Measurements from ENCODE around the gene SEMA3C. TPM values are rescaled to one million over a fixed set of nuclear protein-coding genes. Genes with fewer than 3 reads are reported as not detected.

SEMA3C gene
- total RNA-seq, 4 donors from 2014 or later: 34.8 to 371 (median 116) TPM

DNA sequence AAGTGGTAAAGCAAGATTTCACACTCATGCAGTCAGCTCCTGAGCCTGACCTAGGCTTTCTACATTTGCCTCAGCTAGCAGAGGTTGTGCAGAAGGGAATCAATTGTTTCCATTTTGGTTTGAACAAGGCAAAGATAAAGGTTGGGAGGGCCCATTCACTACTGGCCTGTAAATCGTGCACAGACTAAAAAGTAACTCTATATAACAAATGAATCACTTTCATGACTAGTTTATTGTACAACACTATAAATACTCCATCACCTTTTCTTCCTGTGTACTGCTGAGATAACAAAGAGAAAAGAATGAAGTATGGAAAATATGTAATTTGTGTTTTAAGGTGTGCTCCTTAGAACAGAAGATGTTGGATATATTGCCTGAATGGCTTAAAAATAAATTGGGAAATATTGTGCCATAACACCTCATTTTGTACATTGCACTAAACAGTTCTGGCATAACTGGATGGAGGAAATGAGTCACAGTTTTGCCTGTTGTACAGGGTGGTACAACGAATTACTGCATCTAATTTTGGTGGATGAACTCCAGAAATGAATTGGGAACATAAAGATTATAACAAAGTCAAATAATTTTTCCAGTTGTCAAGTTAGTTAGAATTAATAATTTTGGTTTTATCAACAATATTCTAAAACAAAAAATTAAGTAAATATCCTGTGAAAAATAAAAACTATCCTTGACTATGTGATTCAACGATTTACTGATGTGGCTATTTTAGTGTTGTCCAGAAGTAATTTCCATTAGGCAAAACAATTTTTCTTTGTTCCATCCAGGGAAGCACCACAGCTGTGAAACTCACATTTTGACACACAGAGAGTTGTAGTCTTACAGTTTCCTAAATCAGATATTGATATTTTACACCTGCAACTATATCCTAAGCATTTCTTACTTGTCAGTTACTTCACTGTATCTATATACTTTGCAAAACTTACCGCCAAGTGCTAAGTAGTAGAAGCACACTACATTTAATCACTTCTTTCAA lies 18.0 kb downstream of the SEMA3C start:
- peak in 1 of 2 donors; percentile 46 for DNase-seq
- Histone ChIP-seq H3K36me3 (no peaks in the 10 kb centered on the region), H3K4me3 (no peak overlapping the region), H3K4me1 (peaks cover 0 to 3% of the 10 kb centered on the region in 2 donors), H3K27ac (peak overlapping the region; percentile 62 to 66), H3K27me3 (no peaks in the 10 kb centered on the region), H3K9me3 (no peaks in the 10 kb centered on the region)
- intact Hi-C loops (cut with DNase I; ENCODE audit: low total_unique reads): no loop called here
- no peak for TF ChIP-seq POLR2A (IDR thresholded peaks at IDR 0.05)
- TF ChIP-seq, protein P1, sequence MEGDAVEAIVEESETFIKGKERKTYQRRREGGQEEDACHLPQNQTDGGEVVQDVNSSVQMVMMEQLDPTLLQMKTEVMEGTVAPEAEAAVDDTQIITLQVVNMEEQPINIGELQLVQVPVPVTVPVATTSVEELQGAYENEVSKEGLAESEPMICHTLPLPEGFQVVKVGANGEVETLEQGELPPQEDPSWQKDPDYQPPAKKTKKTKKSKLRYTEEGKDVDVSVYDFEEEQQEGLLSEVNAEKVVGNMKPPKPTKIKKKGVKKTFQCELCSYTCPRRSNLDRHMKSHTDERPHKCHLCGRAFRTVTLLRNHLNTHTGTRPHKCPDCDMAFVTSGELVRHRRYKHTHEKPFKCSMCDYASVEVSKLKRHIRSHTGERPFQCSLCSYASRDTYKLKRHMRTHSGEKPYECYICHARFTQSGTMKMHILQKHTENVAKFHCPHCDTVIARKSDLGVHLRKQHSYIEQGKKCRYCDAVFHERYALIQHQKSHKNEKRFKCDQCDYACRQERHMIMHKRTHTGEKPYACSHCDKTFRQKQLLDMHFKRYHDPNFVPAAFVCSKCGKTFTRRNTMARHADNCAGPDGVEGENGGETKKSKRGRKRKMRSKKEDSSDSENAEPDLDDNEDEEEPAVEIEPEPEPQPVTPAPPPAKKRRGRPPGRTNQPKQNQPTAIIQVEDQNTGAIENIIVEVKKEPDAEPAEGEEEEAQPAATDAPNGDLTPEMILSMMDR (IDR thresholded peaks at IDR 0.05): no peak

DNA sequence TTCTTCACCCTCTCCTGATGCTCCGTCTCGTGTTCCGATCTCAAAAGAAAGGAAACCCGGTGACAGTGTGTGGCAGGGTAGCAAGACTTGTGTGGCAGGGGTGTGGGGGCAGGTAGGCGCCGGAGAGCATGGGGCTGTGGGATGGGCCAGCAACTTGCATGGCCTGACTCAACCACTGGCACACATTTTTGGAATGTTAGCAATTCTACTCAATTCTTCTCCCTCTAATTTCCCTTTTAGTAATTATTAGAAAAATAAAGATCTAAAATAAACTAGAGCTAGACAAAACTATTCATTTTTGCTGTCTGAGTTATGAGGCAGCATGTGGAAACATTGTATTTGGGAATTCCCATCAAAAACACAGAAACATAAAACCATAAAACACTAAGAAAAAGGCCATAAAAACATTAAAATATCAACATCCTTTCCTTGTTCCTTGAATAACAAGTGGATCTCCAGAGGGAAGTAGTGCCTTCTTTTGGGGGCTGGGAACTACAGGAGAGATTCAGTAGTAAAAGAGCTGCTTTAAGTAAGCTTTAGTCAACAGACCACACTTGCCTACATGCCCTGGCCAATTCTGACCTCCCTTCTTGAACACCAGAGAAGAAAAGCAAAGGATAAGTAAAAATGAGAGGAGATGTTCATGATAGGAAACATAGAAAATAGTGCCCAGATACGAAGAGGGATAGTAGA lies 21.8 kb downstream of the SEMA3C start:
- intact Hi-C loops (cut with DNase I; ENCODE audit: low total_unique reads): no loop called here

DNA sequence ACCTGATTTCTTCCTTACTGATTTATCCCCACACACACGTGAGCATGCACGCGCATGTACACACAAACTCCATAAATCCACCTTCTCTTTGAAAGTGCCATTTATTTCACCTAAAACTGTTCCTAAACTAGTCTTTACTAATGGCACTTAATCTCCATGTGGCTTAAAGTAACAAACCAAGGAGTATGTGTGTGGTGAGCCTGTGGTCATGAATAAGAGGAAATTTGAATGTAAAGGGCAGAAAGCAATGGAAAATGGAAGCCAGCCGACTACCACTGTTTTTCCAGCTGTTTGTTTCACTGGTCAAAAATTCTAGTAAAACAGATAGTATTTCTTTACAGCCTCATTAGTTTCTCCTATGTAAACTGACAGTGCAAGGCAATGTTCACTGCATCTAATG lies 23.8 kb downstream of the SEMA3C start:
- no peak for TF ChIP-seq POLR2A (IDR thresholded peaks at IDR 0.05)
- TF ChIP-seq, protein P1 (IDR thresholded peaks at IDR 0.05): no peak
- Histone ChIP-seq H3K9me3 (no peaks in the 10 kb centered on the region), H3K4me3 (no peak overlapping the region), H3K4me1 (peaks cover 0 to 3% of the 10 kb centered on the region in 2 donors), H3K36me3 (no peaks in the 10 kb centered on the region), H3K27ac (no peak overlapping the region), H3K27me3 (no peaks in the 10 kb centered on the region)
- intact Hi-C loops (cut with DNase I; ENCODE audit: low total_unique reads): no loop called here
- DNase-seq: no peak

More for the DNA sequence above, 21.8 kb downstream of the SEMA3C start:
- Histone ChIP-seq H3K4me1 (peaks cover 0 to 3% of the 10 kb centered on the region in 2 donors), H3K9me3 (no peaks in the 10 kb centered on the region), H3K27me3 (no peaks in the 10 kb centered on the region), H3K4me3 (no peak overlapping the region), H3K27ac (peak overlapping the region; percentile 7 to 33), H3K36me3 (no peaks in the 10 kb centered on the region)
- TF ChIP-seq POLR2A (IDR thresholded peaks at IDR 0.05): no peak
- TF ChIP-seq, protein P1 (IDR thresholded peaks at IDR 0.05): no peak
- no peak for DNase-seq

DNA sequence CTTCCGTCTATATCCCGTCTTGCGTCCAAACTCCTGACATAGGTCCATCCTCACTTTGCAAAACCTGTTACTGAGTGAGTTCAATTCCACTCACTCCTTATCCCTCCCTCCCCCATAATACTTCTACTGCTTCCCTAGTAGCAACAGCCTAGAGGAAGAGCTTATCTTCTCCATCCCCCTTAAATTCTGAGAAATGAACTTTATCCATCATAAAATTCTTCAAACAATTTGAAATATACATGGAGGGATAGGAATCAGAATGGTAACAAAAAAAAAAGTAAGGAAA lies 27.6 kb downstream of the SEMA3C start:
- Histone ChIP-seq H3K27ac (peak overlapping the region; percentile 38 to 41), H3K27me3 (no peaks in the 10 kb centered on the region), H3K4me3 (no peak overlapping the region), H3K4me1 (no peaks in the 10 kb centered on the region), H3K36me3 (no peaks in the 10 kb centered on the region), H3K9me3 (no peaks in the 10 kb centered on the region)
- DNase-seq: no peak
- no peak for TF ChIP-seq POLR2A (IDR thresholded peaks at IDR 0.05)
- TF ChIP-seq, protein P1 (IDR thresholded peaks at IDR 0.05): no peak
- intact Hi-C loops (cut with DNase I; ENCODE audit: low total_unique reads): no loop called here
